GM10266 (cell line): ENCODE results near the gene ANKRD29.

ENCODE experiments used
- DNase-seq: peaks from one replicate; pipeline ENCODE4 v3.0.0; 2012; ENCODE audit errors: extremely low spot score
- CTCF ChIP-seq: IDR thresholded peaks from 2 replicates; pipeline ENCODE4 v1.5.1; 2012; ENCODE audit warnings: mild to moderate bottlenecking, low read depth; ENCODE audit not compliant: control insufficient read depth, insufficient read depth; ENCODE audit errors: missing control alignments

The ANKRD29 gene

GRCh38 chr18:23552505-23552904 lies 110.2 kb downstream of the ANKRD29 start:
- no peak for TF ChIP-seq CTCF
- DNase-seq, result no peak

- TF ChIP-seq CTCF, result no peak
- no peak for DNase-seq
These were observed 110.7 kb downstream of the ANKRD29 start for GRCh38 chr18:23551978-23552377.

DNA sequence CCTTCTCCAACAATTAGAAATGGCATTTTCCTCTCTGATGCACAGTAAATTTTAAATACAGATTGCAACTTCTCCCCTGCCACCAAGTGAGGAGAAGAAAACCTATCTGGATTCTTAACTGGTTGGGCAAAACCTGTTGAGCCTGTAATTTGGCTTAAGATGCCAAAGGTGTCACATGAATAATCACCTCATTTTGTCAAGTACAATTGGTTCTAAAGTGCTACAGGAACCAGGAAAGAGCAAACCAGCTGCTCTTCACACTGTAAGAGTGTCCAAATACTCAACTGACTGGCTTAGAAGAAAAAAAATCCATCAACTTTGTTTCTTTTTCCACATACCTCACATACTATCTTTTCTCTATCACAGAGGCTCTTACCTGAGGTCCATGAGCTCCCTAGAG lies 111.8 kb downstream of the ANKRD29 start:
- no peak for DNase-seq
- TF ChIP-seq CTCF, result no peak
